OCI-LY1 (cell line): ENCODE measurements around the gene GPM6B.

Experiments used
- EZH2 ChIP-seq: fragments of 200-600 bp; sonication (generic), shearing (Covaris generic); IDR thresholded peaks from 2 replicates; pipeline ENCODE4 v1.8.0; 2017; ENCODE audit warnings: borderline replicate concordance, mixed run types, mild to moderate bottlenecking, antibody characterized with exemption, low read length, moderate library complexity, mixed read lengths
- TF ChIP-seq, protein P1 (sequence below): fragments of 200-600 bp; sonication (generic), shearing (Covaris generic); IDR thresholded peaks from 2 replicates; pipeline ENCODE4 v1.5.1; 2017; ENCODE audit warnings: mild to moderate bottlenecking, antibody characterized with exemption, low read length, moderate library complexity, mixed read lengths

DNA sequence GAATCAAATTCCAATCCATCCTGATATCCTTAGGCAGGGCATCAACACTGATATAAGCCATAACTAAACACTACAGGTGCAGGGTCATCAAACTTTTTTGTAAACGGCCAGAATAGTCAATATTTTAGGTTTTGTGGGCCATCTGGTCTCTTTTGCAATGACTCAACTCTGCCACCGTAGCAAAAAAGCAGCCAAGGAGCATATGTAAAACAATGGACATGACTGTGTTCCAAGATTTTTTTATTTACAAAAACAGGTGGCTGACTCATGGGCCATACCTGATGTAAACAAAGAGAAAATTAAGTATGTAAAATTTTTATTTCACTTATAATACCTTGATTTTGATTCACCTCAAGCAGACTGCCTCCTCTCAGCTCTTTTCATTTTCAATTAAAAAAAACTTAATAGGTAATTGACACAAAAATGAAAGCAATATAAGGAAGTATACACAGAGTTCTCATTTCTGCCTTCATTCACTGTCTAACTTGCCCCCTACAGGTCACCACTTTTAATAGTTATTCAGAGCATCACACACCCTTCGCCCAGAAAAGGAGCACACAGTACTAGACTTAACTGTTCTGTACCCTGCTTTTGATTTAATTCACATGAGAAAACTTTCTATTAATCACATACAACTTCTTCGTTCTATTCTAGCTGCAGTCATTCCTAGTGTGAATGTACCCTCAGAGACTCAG lies 35.3 kb upstream of the GPM6B start:
- TF ChIP-seq EZH2, result no peak
- TF ChIP-seq, protein P1, sequence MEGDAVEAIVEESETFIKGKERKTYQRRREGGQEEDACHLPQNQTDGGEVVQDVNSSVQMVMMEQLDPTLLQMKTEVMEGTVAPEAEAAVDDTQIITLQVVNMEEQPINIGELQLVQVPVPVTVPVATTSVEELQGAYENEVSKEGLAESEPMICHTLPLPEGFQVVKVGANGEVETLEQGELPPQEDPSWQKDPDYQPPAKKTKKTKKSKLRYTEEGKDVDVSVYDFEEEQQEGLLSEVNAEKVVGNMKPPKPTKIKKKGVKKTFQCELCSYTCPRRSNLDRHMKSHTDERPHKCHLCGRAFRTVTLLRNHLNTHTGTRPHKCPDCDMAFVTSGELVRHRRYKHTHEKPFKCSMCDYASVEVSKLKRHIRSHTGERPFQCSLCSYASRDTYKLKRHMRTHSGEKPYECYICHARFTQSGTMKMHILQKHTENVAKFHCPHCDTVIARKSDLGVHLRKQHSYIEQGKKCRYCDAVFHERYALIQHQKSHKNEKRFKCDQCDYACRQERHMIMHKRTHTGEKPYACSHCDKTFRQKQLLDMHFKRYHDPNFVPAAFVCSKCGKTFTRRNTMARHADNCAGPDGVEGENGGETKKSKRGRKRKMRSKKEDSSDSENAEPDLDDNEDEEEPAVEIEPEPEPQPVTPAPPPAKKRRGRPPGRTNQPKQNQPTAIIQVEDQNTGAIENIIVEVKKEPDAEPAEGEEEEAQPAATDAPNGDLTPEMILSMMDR, result peak; percentile 22; the same call in 1 of the 2 replicates
